ENCODE measurements around the gene R3HDM1.
"Not testable (repeated sequence)": the region's sequence is repeated elsewhere in the genome, so short reads cannot be mapped to it uniquely, and the experiment has no call there.

R3HDM1 gene

DNA sequence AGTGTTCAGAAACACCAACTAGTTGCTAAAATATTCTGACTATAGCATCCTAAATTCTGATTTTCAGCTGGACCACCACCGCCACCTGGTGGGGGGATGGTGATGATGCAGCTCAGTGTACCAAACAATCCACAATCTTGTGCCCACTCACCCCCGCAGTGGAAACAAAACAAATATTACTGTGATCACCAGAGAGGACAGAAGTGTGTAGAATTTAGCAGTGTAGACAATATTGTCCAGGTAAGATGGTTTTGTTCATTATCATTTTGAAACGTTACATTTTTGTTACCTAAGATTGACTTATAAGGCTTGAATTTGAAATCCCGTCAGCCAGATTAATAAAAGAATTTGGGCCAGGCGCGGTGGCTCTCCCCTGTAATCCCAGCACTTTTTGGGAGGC is 178.7 kb downstream of the R3HDM1 start:
- no peak overlapping the region for H2AFZ ChIP-seq (ENCODE audit: low read depth, low read length, severe bottlenecking)
- H3F3A ChIP-seq (ENCODE audit: insufficient read depth), result peaks cover 21% of the 10 kb centered on the region
- no peak overlapping the region for H3K4me3 ChIP-seq (ENCODE audit: insufficient read depth, low read length, poor library complexity, severe bottlenecking)
- no peak overlapping the region for H3K4me2 ChIP-seq (ENCODE audit: low read depth, low read length, poor library complexity, severe bottlenecking)
- H4K20me1 ChIP-seq (ENCODE audit: low read depth, low read length), result no peaks in the 10 kb centered on the region
- no peaks in the 10 kb centered on the region for H3K27me3 ChIP-seq (ENCODE audit: low read length)
- no peak for TF ChIP-seq EZH2phosphoT487 (conservative IDR thresholded peaks at IDR 0.05; ENCODE audit: low read length)
- peak; percentile 96 for TF ChIP-seq CTCF (IDR thresholded peaks at IDR 0.05; ENCODE audit: insufficient read depth, low read length, poor library complexity, severe bottlenecking)
- H3K9me3 ChIP-seq (ENCODE audit: insufficient read depth, low read length), result no peaks in the 10 kb centered on the region
- peaks cover 4% of the 10 kb centered on the region; the same call in 1 of the 2 replicates for H3K36me3 ChIP-seq (ENCODE audit: low read length)
- no peaks in the 10 kb centered on the region for H3K79me2 ChIP-seq (ENCODE audit: insufficient read depth, low read length)
- H3K27ac ChIP-seq (ENCODE audit: low read depth, low read length), result no peak overlapping the region
- H3K9ac ChIP-seq (ENCODE audit: low read length), result no peak overlapping the region
- no peaks in the 10 kb centered on the region for H3K9me2 ChIP-seq (replicated peaks; ENCODE audit: insufficient read depth, low read length)

DNA sequence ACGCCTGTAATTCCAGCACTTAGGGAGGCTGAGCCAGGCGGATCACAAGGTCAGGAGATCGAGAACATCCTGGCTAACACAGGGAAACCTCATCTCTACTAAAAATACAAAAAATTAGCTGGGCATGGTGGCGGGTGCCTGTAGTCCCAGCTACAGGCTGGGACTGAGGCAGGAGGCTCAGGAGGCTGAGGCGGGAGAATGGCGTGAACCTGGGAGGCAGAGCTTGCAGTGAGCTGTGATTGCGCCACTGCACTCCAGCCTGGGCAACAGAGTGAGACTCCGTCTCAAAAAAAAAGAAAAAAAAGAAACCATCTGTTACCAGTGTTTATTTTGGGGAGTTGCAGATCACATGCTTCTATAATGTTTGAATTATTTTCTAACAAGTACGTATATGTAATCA is 183.8 kb downstream of the R3HDM1 start:
- not testable (repeated sequence) for H3K27me3 ChIP-seq (ENCODE audit: low read length); H3K27ac ChIP-seq (ENCODE audit: low read depth, low read length); H3K79me2 ChIP-seq (ENCODE audit: insufficient read depth, low read length); H3F3A ChIP-seq (ENCODE audit: insufficient read depth); H2AFZ ChIP-seq (ENCODE audit: low read depth, low read length, severe bottlenecking); H3K4me3 ChIP-seq (ENCODE audit: insufficient read depth, low read length, poor library complexity, severe bottlenecking); H3K9ac ChIP-seq (ENCODE audit: low read length); H3K4me2 ChIP-seq (ENCODE audit: low read depth, low read length, poor library complexity, severe bottlenecking); H3K9me3 ChIP-seq (ENCODE audit: insufficient read depth, low read length); H3K9me2 ChIP-seq (replicated peaks; ENCODE audit: insufficient read depth, low read length); H4K20me1 ChIP-seq (ENCODE audit: low read depth, low read length)
- H3K36me3 ChIP-seq (ENCODE audit: low read length), result peaks cover 12% of the 10 kb centered on the region; the same call in 1 of the 2 replicates

- Histone ChIP-seq H3K9ac (ENCODE audit: low read length) (no peak overlapping the region), H3K9me2 (replicated peaks; ENCODE audit: insufficient read depth, low read length) (no peaks in the 10 kb centered on the region), H4K20me1 (ENCODE audit: low read depth, low read length) (no peaks in the 10 kb centered on the region), H3K27ac (ENCODE audit: low read depth, low read length) (no peak overlapping the region), H3K36me3 (ENCODE audit: low read length) (no peaks in the 10 kb centered on the region; the same call in 1 of the 2 replicates), H3K27me3 (ENCODE audit: low read length) (no peaks in the 10 kb centered on the region), H3K9me3 (ENCODE audit: insufficient read depth, low read length) (no peaks in the 10 kb centered on the region), H2AFZ (ENCODE audit: low read depth, low read length, severe bottlenecking) (no peak overlapping the region), H3K4me3 (ENCODE audit: insufficient read depth, low read length, poor library complexity, severe bottlenecking) (no peak overlapping the region), H3K79me2 (ENCODE audit: insufficient read depth, low read length) (no peaks in the 10 kb centered on the region), H3K4me2 (ENCODE audit: low read depth, low read length, poor library complexity, severe bottlenecking) (no peak overlapping the region), H3F3A (ENCODE audit: insufficient read depth) (no peaks in the 10 kb centered on the region; the same call in 1 of the 2 replicates)
- no peak for TF ChIP-seq CTCF (IDR thresholded peaks at IDR 0.05; ENCODE audit: insufficient read depth, low read length, poor library complexity, severe bottlenecking)
- no peak for TF ChIP-seq EZH2phosphoT487 (conservative IDR thresholded peaks at IDR 0.05; ENCODE audit: low read length)
Observed at GRCh38 chr2:135728064-135728743, 196.9 kb downstream of the R3HDM1 start.

GRCh38 chr2:135732561-135732960 is 201.3 kb downstream of the R3HDM1 start:
- H3K9me2 ChIP-seq (replicated peaks; ENCODE audit: insufficient read depth, low read length), result no peaks in the 10 kb centered on the region
- no peaks in the 10 kb centered on the region for H3K27me3 ChIP-seq (ENCODE audit: low read length)
- H3K27ac ChIP-seq (ENCODE audit: low read depth, low read length), result no peak overlapping the region
- no peaks in the 10 kb centered on the region for H3F3A ChIP-seq (ENCODE audit: insufficient read depth)
- no peak overlapping the region for H3K4me2 ChIP-seq (ENCODE audit: low read depth, low read length, poor library complexity, severe bottlenecking)
- H3K79me2 ChIP-seq (ENCODE audit: insufficient read depth, low read length), result no peaks in the 10 kb centered on the region
- TF ChIP-seq EZH2phosphoT487 (conservative IDR thresholded peaks at IDR 0.05; ENCODE audit: low read length) (no peak), CTCF (IDR thresholded peaks at IDR 0.05; ENCODE audit: insufficient read depth, low read length, poor library complexity, severe bottlenecking) (no peak)
- no peaks in the 10 kb centered on the region for H3K36me3 ChIP-seq (ENCODE audit: low read length)
- no peak overlapping the region for H3K9ac ChIP-seq (ENCODE audit: low read length)
- no peaks in the 10 kb centered on the region for H4K20me1 ChIP-seq (ENCODE audit: low read depth, low read length)
- H3K9me3 ChIP-seq (ENCODE audit: insufficient read depth, low read length), result no peaks in the 10 kb centered on the region
- H3K4me3 ChIP-seq (ENCODE audit: insufficient read depth, low read length, poor library complexity, severe bottlenecking), result no peak overlapping the region
- H2AFZ ChIP-seq (ENCODE audit: low read depth, low read length, severe bottlenecking), result no peak overlapping the region
